Muscle layer of duodenum (tissue), 2 donors: ENCODE measurements around the gene CT55.
"Not testable (repeated sequence)": the region's sequence is repeated elsewhere in the genome, so short reads cannot be mapped to it uniquely, and the experiment has no call there.

Experiments
- H3K27ac ChIP-seq: one replicate; pipeline ENCODE4 v1.7.0; 2013; ENCODE audit warnings: mild to moderate bottlenecking, low read length
- H3K27me3 ChIP-seq: one replicate; pipeline ENCODE4 v1.7.0; 2013; ENCODE audit warnings: low read depth, mild to moderate bottlenecking, control low read depth, low read length
- H3K36me3 ChIP-seq, 2 donors: one replicate each; pipeline ENCODE4 v1.7.0; 2013; ENCODE audit warnings: low read length in 2 of 2, control low read depth in 1 of 2, mild to moderate bottlenecking in 1 of 2; ENCODE audit not compliant: insufficient read depth in 2 of 2, control insufficient read depth in 1 of 2
- H3K4me1 ChIP-seq, 2 donors: one replicate each; pipeline ENCODE4 v1.7.0; 2013; ENCODE audit warnings: low read length in 2 of 2, mild to moderate bottlenecking in 2 of 2, control low read depth in 1 of 2, moderate library complexity in 1 of 2; ENCODE audit not compliant: insufficient read depth in 2 of 2, control insufficient read depth in 1 of 2
- H3K4me3 ChIP-seq, 2 donors: one replicate each; pipeline ENCODE4 v1.7.0; 2013; ENCODE audit warnings: low read length in 2 of 2, low read depth in 1 of 2, mild to moderate bottlenecking in 1 of 2
- H3K9me3 ChIP-seq, 2 donors: one replicate each; pipeline ENCODE4 v1.7.0; 2013; ENCODE audit warnings: low read length in 2 of 2, control low read depth in 1 of 2, mild to moderate bottlenecking in 1 of 2; ENCODE audit not compliant: control insufficient read depth in 1 of 2
- donor health status: healthy.

Gene CT55, protein sequence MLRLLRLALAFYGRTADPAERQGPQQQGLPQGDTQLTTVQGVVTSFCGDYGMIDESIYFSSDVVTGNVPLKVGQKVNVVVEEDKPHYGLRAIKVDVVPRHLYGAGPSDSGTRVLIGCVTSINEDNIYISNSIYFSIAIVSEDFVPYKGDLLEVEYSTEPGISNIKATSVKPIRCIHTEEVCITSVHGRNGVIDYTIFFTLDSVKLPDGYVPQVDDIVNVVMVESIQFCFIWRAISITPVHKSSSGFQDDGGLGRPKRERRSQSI

GRCh38 chrX:135170877-135171519 lies at the start of gene CT55:
Gene CT55, minus strand, starts transcription at chrX:135171398. Its CDS starts 227 bp downstream, at chrX:135171171.
- no peak within 1 kb of the TSS for H3K4me3 ChIP-seq
- H3K4me1 ChIP-seq: no peaks in the 10 kb centered on the region
- peaks cover 0 to 7% of the 10 kb centered on the region in 2 donors for H3K9me3 ChIP-seq
- H3K27me3 ChIP-seq: no peaks in the 10 kb centered on the region
- H3K27ac ChIP-seq: no peak within 1 kb of the TSS
- no peaks in the 10 kb centered on the region for H3K36me3 ChIP-seq

DNA sequence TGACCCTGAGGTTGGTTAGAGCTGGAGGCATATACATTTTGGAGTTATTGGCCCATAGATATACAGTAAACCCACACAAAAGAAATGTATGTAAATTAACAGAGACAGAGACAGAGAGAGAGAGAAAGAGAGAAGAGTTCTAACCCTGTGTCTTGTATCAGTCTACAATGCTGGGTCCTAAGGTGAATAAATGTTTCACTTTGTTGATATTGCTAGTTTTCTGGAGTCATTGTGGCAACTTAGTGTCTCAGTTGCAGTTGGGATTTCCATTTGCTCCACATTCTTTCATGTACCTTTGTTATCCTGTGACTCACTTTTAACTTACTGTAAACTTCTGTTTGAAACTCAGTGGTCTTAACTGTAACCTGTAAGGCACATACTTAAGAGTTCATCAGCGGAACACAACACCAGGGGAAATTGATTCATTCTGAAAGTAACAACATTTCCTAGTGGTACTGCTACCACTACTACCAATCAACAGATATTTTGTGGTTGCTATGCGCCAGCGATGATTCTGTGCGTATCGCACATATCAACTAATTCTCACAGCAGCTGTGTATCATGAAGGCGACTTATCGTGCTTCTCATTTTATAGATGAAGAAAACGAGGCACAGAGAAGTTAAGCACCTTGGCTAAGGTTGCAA lies 42.1 kb upstream of the CT55 start:
- no peaks in the 10 kb centered on the region for H3K27me3 ChIP-seq
- no peaks in the 10 kb centered on the region for H3K4me1 ChIP-seq
- H3K4me3 ChIP-seq: no peak overlapping the region
- no peaks in the 10 kb centered on the region for H3K36me3 ChIP-seq
- H3K27ac ChIP-seq: no peak overlapping the region
- H3K9me3 ChIP-seq: no peaks in the 10 kb centered on the region

- H3K4me1 ChIP-seq, H3K36me3 ChIP-seq, H3K4me3 ChIP-seq, H3K27me3 ChIP-seq, H3K9me3 ChIP-seq, H3K27ac ChIP-seq: not testable (repeated sequence)
These were observed 35.2 kb upstream of the CT55 start for GRCh38 chrX:135206427-135206826.

- H3K36me3 ChIP-seq: no peaks in the 10 kb centered on the region
- H3K4me1 ChIP-seq: no peaks in the 10 kb centered on the region
- no peak overlapping the region for H3K4me3 ChIP-seq
- H3K27ac ChIP-seq: no peak overlapping the region
- no peaks in the 10 kb centered on the region for H3K9me3 ChIP-seq
- H3K27me3 ChIP-seq: no peaks in the 10 kb centered on the region
These were observed 29.1 kb upstream of the CT55 start for GRCh38 chrX:135200297-135200696.

DNA sequence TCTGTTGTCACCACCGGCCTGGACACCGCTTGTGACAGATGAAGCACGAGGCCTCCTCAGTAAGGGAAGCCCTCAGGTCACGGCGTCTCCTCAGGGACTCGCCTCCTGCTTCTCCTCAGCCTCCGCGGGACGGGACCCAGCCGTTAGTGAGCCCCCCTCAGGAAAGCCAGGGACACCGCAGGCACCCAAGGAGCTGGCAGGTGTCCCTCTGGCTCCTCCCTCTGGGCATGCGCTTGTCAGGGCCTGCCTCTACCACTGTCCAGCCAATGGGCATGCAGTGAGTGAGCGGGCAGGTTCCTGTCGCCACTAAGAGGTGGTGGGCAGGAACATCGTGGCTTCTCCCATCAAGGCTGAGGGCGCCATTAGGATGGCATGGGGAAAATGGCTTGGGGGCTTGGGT lies 23.5 kb upstream of the CT55 start:
- no peaks in the 10 kb centered on the region for H3K27me3 ChIP-seq

GRCh38 chrX:135193740-135194139 lies 22.5 kb upstream of the CT55 start:
- no peak overlapping the region for H3K27ac ChIP-seq
- H3K4me3 ChIP-seq: no peak overlapping the region
- H3K27me3 ChIP-seq: no peaks in the 10 kb centered on the region
- H3K36me3 ChIP-seq: no peaks in the 10 kb centered on the region
- no peaks in the 10 kb centered on the region for H3K4me1 ChIP-seq
- H3K9me3 ChIP-seq: no peaks in the 10 kb centered on the region

More for the DNA sequence above, 23.5 kb upstream of the CT55 start:
- no peaks in the 10 kb centered on the region for H3K36me3 ChIP-seq
- H3K4me1 ChIP-seq: no peaks in the 10 kb centered on the region
- H3K27ac ChIP-seq: no peak overlapping the region
- no peak overlapping the region for H3K4me3 ChIP-seq
- no peaks in the 10 kb centered on the region for H3K9me3 ChIP-seq

DNA sequence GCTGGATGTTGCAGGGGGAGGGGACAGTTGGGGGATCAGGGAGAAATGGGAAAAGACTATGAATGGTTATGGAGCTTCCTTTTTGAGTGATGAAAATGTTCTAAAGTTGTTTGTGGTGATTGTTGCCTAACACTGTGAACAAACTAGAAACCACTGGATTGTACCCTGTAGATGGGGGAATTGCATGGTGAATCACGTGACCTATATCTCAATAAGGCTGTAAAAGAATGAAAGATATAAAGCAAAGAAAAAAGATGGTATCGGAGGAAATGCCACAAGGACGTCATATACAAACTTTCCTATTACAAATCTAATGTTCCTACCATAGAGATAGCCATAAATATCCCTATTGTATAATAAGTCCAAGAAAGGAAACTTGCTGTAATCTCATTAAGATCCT lies 20.6 kb upstream of the CT55 start:
- Histone ChIP-seq H3K27me3 (no peaks in the 10 kb centered on the region), H3K4me3 (no peak overlapping the region), H3K9me3 (no peaks in the 10 kb centered on the region), H3K36me3 (no peaks in the 10 kb centered on the region), H3K4me1 (no peaks in the 10 kb centered on the region), H3K27ac (no peak overlapping the region)

- Histone ChIP-seq H3K4me1 (no peaks in the 10 kb centered on the region), H3K27ac (no peak overlapping the region), H3K4me3 (no peak overlapping the region), H3K36me3 (no peaks in the 10 kb centered on the region), H3K9me3 (no peaks in the 10 kb centered on the region), H3K27me3 (no peaks in the 10 kb centered on the region)
These were observed 14.7 kb upstream of the CT55 start for GRCh38 chrX:135185795-135186443.

DNA sequence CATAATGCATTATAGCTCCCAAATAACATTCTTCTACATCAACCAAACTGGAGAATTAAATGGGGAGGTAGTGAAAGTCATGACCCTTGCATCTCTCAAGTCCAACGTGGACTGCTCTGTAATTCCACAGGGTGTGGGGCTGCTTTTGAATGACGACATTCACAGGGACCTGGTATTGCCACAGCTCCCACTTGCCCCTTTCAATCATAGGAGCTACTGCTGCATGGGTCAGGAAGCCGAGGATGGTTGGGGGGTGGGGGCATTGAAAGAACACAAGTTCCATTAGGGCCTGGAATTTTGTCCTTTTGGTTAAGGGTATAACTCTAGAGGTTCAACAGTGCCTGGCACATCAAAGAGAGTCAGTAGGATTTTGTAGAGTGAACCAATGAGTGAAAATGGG lies 7.4 kb upstream of the CT55 start:
- no peak overlapping the region for H3K27ac ChIP-seq
- no peaks in the 10 kb centered on the region for H3K27me3 ChIP-seq
- no peak overlapping the region for H3K4me3 ChIP-seq
- no peaks in the 10 kb centered on the region for H3K36me3 ChIP-seq
- H3K4me1 ChIP-seq: no peaks in the 10 kb centered on the region
- no peaks in the 10 kb centered on the region for H3K9me3 ChIP-seq

GRCh38 chrX:135170468-135170867 lies 730 bp downstream of the CT55 start:
- no peaks in the 10 kb centered on the region for H3K36me3 ChIP-seq
- no peak overlapping the region for H3K4me3 ChIP-seq
- H3K27ac ChIP-seq: no peak overlapping the region
- H3K9me3 ChIP-seq: peaks cover 0 to 7% of the 10 kb centered on the region in 2 donors
- no peaks in the 10 kb centered on the region for H3K27me3 ChIP-seq
- H3K4me1 ChIP-seq: no peaks in the 10 kb centered on the region

DNA sequence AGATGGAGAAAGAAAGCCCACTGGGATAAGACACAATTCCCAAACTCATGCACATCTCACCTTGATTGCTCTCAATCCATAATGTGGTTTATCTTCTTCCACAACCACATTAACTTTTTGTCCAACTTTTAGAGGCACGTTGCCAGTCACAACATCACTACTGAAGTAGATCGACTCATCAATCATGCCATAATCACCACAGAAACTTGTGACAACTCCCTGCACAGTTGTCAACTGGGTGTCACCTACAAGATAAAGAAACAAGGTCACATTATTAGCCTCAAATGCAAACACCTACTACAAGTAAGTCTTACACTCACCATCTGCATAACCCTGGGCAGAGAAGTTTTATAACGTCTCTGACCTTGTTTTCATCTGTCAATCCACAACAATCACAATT lies 1.7 kb downstream of the CT55 start:
- not testable (repeated sequence) for H3K27me3 ChIP-seq, H3K36me3 ChIP-seq, H3K4me1 ChIP-seq, H3K4me3 ChIP-seq, H3K9me3 ChIP-seq, H3K27ac ChIP-seq
